EH (cell line): ENCODE measurements around the gene BMP8A.
"Not testable (repeated sequence)": the region's sequence is repeated elsewhere in the genome, so short reads cannot be mapped to it uniquely, and the experiment has no call there.

ENCODE experiments used
- DNase-seq: peaks from one replicate; pipeline ENCODE4 v3.0.0-alpha.2; 2015; ENCODE audit warnings: low read depth

BMP8A gene

GRCh38 chr1:39527190-39527579 is 35.7 kb downstream of the BMP8A start:
- DNase-seq: not testable (repeated sequence)

GRCh38 chr1:39528082-39528481 is 36.6 kb downstream of the BMP8A start:
- DNase-seq: no peak

GRCh38 chr1:39529901-39530535 is 38.6 kb downstream of the BMP8A start:
- DNase-seq: no peak

GRCh38 chr1:39531526-39531925 is 40.1 kb downstream of the BMP8A start:
- DNase-seq: no peak

- DNase-seq: no peak
Measured at GRCh38 chr1:39533442-39533841, 42.0 kb downstream of the BMP8A start.

- no peak for DNase-seq
Measured at GRCh38 chr1:39538531-39539251, 47.3 kb downstream of the BMP8A start.

GRCh38 chr1:39539252-39539790 is 47.9 kb downstream of the BMP8A start:
- peak; percentile 81 for DNase-seq

- DNase-seq: peak; percentile 41
Measured at GRCh38 chr1:39540504-39541031, 49.1 kb downstream of the BMP8A start.

- DNase-seq: no peak
Measured at GRCh38 chr1:39542924-39543323, 51.5 kb downstream of the BMP8A start.

- peak; percentile 5 for DNase-seq
Measured at GRCh38 chr1:39544327-39544726, 52.9 kb downstream of the BMP8A start.

GRCh38 chr1:39545531-39545930 is 54.1 kb downstream of the BMP8A start:
- DNase-seq: no peak

- DNase-seq: no peak
Measured at GRCh38 chr1:39554277-39554676, 62.8 kb downstream of the BMP8A start.

GRCh38 chr1:39561279-39561678 is 69.8 kb downstream of the BMP8A start:
- DNase-seq: no peak

GRCh38 chr1:39562886-39563285 is 71.5 kb downstream of the BMP8A start:
- no peak for DNase-seq

GRCh38 chr1:39563669-39564068 is 72.2 kb downstream of the BMP8A start:
- no peak for DNase-seq

- DNase-seq: no peak
Measured at GRCh38 chr1:39564340-39564739, 72.9 kb downstream of the BMP8A start.

- DNase-seq: no peak
Measured at GRCh38 chr1:39564941-39565340, 73.5 kb downstream of the BMP8A start.

- no peak for DNase-seq
Measured at GRCh38 chr1:39566441-39567137, 75.2 kb downstream of the BMP8A start.

GRCh38 chr1:39567302-39567701 is 75.9 kb downstream of the BMP8A start:
- no peak for DNase-seq

- no peak for DNase-seq
Measured at GRCh38 chr1:39568208-39568607, 76.8 kb downstream of the BMP8A start.

GRCh38 chr1:39569034-39569433 is 77.6 kb downstream of the BMP8A start:
- DNase-seq: no peak

- no peak for DNase-seq
Measured at GRCh38 chr1:39570477-39571177, 79.2 kb downstream of the BMP8A start.
